Panc1 (cell line): Measurements from ENCODE around the gene SLC7A1. TPM values are rescaled to one million over a fixed set of nuclear protein-coding genes. Genes with fewer than 3 reads are reported as not detected.

ENCODE experiments used
- ATAC-seq: fragments of 200-7000 bp; cut with Tn5 transposase; 2 replicates; pipeline ENCODE4 v1.9.1; 2020; ENCODE audit warnings: mild to moderate bottlenecking, moderate library complexity
- BruUV-seq: library from RNA; stranded (reverse); fragments of 400-500 nt; replicated peaks from 2 replicates; lab custom pipeline; 2021; lab: Mats Ljungman, UMichigan
- CTCF ChIA-PET: fragments of 300-600 bp; sonication (Branson Sonifier 250); formaldehyde crosslinking; loops from one replicate; lab custom pipeline; 2022; ENCODE audit warnings: antibody characterized with exemption; lab: Charles Lee
- POLR2A ChIA-PET: fragments of 300-600 bp; sonication (Branson Sonifier 250); formaldehyde crosslinking; loops from one replicate; lab custom pipeline; 2022; ENCODE audit warnings: antibody characterized with exemption; lab: Charles Lee
- DNase-seq: peaks from one replicate; pipeline ENCODE4 v3.0.0-alpha.2; 2010; ENCODE audit warnings: low read depth, low spot score
- H3K27ac ChIP-seq: 2 replicates; pipeline ENCODE4 v1.5.1; 2011; ENCODE audit warnings: mild to moderate bottlenecking, low read length, inconsistent platforms
- H3K27me3 ChIP-seq: fragments of 200-500 bp; sonication (Bioruptor generic); 2 replicates; pipeline ENCODE4 v1.6.0; 2014; ENCODE audit warnings: low read length, inconsistent platforms; ENCODE audit not compliant: control insufficient read depth, insufficient read depth
- H3K36me3 ChIP-seq: fragments of 200-500 bp; sonication (Bioruptor generic); 2 replicates; pipeline ENCODE4 v1.5.1; 2014; ENCODE audit warnings: inconsistent platforms, mild to moderate bottlenecking, low read length, moderate library complexity; ENCODE audit not compliant: control insufficient read depth, insufficient read depth
- H3K4me1 ChIP-seq: 2 replicates; pipeline ENCODE4 v1.5.1; 2011; ENCODE audit warnings: inconsistent platforms, mild to moderate bottlenecking, low read length, moderate library complexity; ENCODE audit not compliant: control insufficient read depth, insufficient read depth
- H3K4me3 ChIP-seq, 2 experiments: 2 replicates each; pipeline ENCODE4 v1.5.1; 2011 to 2012; ENCODE audit warnings: low read depth in 2 of 2, low read length in 2 of 2, mild to moderate bottlenecking in 2 of 2, inconsistent platforms in 1 of 2, moderate library complexity in 1 of 2
- H3K9me3 ChIP-seq: fragments of 200-500 bp; sonication (Bioruptor generic); 2 replicates; pipeline ENCODE4 v1.5.1; 2014; ENCODE audit warnings: low read depth, mild to moderate bottlenecking, inconsistent platforms, low read length, moderate library complexity; ENCODE audit not compliant: control insufficient read depth, insufficient read depth
- POLR2AphosphoS5 ChIP-seq: IDR thresholded peaks from 2 replicates; pipeline ENCODE4 v1.6.1; 2012; ENCODE audit warnings: mild to moderate bottlenecking, low read depth, low read length, moderate library complexity
- SIN3A ChIP-seq: IDR thresholded peaks from 2 replicates; pipeline ENCODE4 v1.6.1; 2012; ENCODE audit warnings: low read depth, mild to moderate bottlenecking, low read length, moderate library complexity, borderline replicate concordance; ENCODE audit not compliant: insufficient read depth
- TCF7L2 ChIP-seq: IDR thresholded peaks from 2 replicates; pipeline ENCODE4 v1.6.1; 2011; ENCODE audit warnings: mild to moderate bottlenecking, low read depth, low read length, inconsistent platforms
- in situ Hi-C: cut with HindIII; loops from 2 replicates; pipeline ENCODE4 v1.10.0; 2016; ENCODE audit warnings: low sequenced_read_pairs, low pct_unique_long_range_greater_than_20kb
- intact Hi-C: fragments of 100-400 bp; cut with micrococcal nuclease; formaldehyde crosslinking; loops from one replicate; pipeline ENCODE4 v1.10.0; 2022; ENCODE audit not compliant: unreplicated experiment
- total RNA-seq: library from RNA; stranded (reverse); gene quantifications from one replicate; pipeline ENCODE4 v1.2.1, GENCODE V29; 2021; ENCODE audit not compliant: unreplicated experiment
- TF ChIP-seq, protein P1 (sequence below): fragments of 450-650 bp; IDR thresholded peaks from 2 replicates; pipeline ENCODE4 v1.5.1; 2017; ENCODE audit warnings: mild to moderate bottlenecking
- TF ChIP-seq, protein P2 (sequence below), 2 experiments: IDR thresholded peaks; 2 replicates each; pipeline ENCODE4 v1.6.1; 2011 to 2012; ENCODE audit warnings: low read depth in 2 of 2, control low read depth in 1 of 2, low read length in 1 of 2, mild to moderate bottlenecking in 1 of 2, moderate library complexity in 1 of 2; ENCODE audit not compliant: insufficient read depth in 1 of 2

SLC7A1 gene
- total RNA-seq, 1 experiment from 2014 or later = 63.3 TPM

DNA sequence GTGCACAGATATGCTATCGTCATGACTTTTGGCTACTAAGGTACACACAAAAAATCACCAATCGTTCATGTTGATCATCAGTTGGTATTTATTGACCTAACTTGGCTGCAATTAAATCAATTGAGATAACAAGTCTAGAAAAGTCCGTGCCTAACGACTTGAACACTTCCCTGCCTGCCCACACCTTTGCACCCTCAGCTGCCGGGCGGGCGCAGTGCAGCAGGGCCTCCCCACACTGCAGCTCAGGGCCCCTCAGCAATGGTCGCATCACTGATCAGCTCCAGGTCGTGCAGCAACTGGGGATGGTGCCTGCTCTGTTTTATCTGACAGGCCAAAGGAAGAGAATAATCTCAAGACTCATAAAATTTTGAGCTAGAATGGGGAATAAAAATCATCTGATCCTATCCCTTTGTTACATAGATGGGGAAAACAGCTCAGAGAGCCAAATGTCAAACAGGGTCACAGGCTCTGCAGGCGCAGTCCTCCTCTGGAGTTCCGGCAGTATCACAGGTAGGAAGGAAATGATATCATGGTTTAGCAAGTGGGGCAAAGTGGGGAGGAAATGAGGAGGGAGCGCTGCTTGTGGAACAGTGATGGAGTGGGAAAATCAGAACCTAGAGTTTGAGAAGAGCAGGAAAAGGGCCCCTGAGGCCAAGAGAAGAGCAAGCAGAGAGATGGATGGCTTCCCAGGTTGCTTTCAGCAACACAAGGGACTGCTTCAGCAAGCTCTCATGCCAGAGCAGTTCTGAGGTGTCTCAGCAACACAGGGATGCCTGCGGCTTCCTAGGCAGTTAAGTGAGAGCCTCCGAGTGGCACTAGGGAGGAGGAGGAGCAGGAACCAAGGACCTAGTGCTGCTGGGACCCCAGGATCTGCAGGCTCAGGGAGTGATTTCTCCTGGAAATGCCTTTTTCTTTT lies 57.5 kb downstream of the SLC7A1 start:
- TF ChIP-seq, protein P1, sequence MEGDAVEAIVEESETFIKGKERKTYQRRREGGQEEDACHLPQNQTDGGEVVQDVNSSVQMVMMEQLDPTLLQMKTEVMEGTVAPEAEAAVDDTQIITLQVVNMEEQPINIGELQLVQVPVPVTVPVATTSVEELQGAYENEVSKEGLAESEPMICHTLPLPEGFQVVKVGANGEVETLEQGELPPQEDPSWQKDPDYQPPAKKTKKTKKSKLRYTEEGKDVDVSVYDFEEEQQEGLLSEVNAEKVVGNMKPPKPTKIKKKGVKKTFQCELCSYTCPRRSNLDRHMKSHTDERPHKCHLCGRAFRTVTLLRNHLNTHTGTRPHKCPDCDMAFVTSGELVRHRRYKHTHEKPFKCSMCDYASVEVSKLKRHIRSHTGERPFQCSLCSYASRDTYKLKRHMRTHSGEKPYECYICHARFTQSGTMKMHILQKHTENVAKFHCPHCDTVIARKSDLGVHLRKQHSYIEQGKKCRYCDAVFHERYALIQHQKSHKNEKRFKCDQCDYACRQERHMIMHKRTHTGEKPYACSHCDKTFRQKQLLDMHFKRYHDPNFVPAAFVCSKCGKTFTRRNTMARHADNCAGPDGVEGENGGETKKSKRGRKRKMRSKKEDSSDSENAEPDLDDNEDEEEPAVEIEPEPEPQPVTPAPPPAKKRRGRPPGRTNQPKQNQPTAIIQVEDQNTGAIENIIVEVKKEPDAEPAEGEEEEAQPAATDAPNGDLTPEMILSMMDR = no peak
- TF ChIP-seq POLR2AphosphoS5 = no peak
- TF ChIP-seq, protein P2, sequence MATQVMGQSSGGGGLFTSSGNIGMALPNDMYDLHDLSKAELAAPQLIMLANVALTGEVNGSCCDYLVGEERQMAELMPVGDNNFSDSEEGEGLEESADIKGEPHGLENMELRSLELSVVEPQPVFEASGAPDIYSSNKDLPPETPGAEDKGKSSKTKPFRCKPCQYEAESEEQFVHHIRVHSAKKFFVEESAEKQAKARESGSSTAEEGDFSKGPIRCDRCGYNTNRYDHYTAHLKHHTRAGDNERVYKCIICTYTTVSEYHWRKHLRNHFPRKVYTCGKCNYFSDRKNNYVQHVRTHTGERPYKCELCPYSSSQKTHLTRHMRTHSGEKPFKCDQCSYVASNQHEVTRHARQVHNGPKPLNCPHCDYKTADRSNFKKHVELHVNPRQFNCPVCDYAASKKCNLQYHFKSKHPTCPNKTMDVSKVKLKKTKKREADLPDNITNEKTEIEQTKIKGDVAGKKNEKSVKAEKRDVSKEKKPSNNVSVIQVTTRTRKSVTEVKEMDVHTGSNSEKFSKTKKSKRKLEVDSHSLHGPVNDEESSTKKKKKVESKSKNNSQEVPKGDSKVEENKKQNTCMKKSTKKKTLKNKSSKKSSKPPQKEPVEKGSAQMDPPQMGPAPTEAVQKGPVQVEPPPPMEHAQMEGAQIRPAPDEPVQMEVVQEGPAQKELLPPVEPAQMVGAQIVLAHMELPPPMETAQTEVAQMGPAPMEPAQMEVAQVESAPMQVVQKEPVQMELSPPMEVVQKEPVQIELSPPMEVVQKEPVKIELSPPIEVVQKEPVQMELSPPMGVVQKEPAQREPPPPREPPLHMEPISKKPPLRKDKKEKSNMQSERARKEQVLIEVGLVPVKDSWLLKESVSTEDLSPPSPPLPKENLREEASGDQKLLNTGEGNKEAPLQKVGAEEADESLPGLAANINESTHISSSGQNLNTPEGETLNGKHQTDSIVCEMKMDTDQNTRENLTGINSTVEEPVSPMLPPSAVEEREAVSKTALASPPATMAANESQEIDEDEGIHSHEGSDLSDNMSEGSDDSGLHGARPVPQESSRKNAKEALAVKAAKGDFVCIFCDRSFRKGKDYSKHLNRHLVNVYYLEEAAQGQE (IDR thresholded peaks at IDR 0.05; ENCODE audit: insufficient read depth in 1 of 2, low read depth in 2 of 2, low read length in 1 of 2) = no peak
- no peak for TF ChIP-seq SIN3A
- no peak for TF ChIP-seq TCF7L2
- DNase-seq = no peak
- Histone ChIP-seq H3K27ac (no peak overlapping the region), H3K36me3 (no peaks in the 10 kb centered on the region), H3K27me3 (no peaks in the 10 kb centered on the region), H3K9me3 (no peaks in the 10 kb centered on the region), H3K4me3 (no peak overlapping the region), H3K4me1 (no peaks in the 10 kb centered on the region)
- no TSS peak for BruUV-seq
- in situ Hi-C loops = no loop called here
- ChIA-PET POLR2A (no interaction called here), CTCF (interaction anchor here (0.6 kb wide), 1 partner anchor 635 kb away, joined by 3 read pairs; no protein-coding TSS in a partner anchor)
- ATAC-seq = no peak
- intact Hi-C loops = no loop called here

DNA sequence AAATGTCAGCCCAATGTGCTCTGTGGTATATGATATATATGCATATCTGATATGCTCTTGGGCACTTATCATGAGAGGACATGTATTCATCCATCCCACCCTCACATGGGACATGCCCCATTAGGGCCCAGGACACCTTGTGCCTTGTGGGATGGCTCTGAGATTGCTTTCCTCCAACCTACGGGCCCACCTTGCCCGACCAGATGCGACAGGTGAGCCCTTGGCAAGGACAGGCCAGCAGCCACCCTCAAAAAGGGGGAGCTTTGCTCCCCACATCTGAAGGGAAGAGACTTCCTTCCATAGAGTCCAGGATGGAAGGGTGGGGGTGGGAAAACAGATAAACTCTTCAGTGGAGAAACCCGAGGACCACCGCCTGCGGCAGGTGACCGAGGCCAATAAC lies 58.6 kb downstream of the SLC7A1 start:
- intact Hi-C loops (no loop called here), in situ Hi-C loops (no loop called here)
- no peaks in the 10 kb centered on the region for H3K27me3 ChIP-seq
- POLR2A ChIA-PET = no interaction called here
- H3K4me3 ChIP-seq = no peak overlapping the region
- no peaks in the 10 kb centered on the region for H3K9me3 ChIP-seq
- no TSS peak for BruUV-seq
- no peak for ATAC-seq
- no peak overlapping the region for H3K27ac ChIP-seq
- TF ChIP-seq SIN3A = no peak
- TF ChIP-seq, protein P1 = no peak
- TF ChIP-seq POLR2AphosphoS5 = no peak
- TF ChIP-seq TCF7L2 = no peak
- TF ChIP-seq, protein P2 (IDR thresholded peaks at IDR 0.05; ENCODE audit: insufficient read depth in 1 of 2, low read depth in 2 of 2, low read length in 1 of 2) = no peak
- no peak for DNase-seq
- no peaks in the 10 kb centered on the region for H3K36me3 ChIP-seq
- CTCF ChIA-PET = no interaction called here
- H3K4me1 ChIP-seq = no peaks in the 10 kb centered on the region
